NCI-H2107 treated with DMSO at 0.1 percent for 48 hours (cell line): ENCODE data around the gene MED4.

Source experiments
- DNase-seq: peaks from one replicate; lab custom pipeline; 2025; ENCODE audit not compliant: unreplicated experiment; lab: John Stamatoyannopoulos, UW

Gene MED4

GRCh38 chr13:48038761-48039160 lies 56.1 kb downstream of the MED4 start:
- no peak for DNase-seq

- peak; percentile 78 for DNase-seq
Observed at GRCh38 chr13:48037346-48038173, 57.3 kb downstream of the MED4 start, which contains the start of gene NUDT15. TSS of gene NUDT15 (plus strand) at chr13:48037726. CDS start at chr13:48037747, 21 bp downstream.

- DNase-seq = no peak
Observed at GRCh38 chr13:48029859-48030258, 65.0 kb downstream of the MED4 start.

- no peak for DNase-seq
Observed at GRCh38 chr13:48028066-48028465, 66.8 kb downstream of the MED4 start.
